GM20000 (cell line): ENCODE data around the gene IFITM2.

Source experiments
- DNase-seq: peaks from one replicate; pipeline ENCODE4 v3.0.0; 2012; ENCODE audit warnings: low spot score
- TF ChIP-seq, protein P1 (sequence below): IDR thresholded peaks from 2 replicates; pipeline ENCODE4 v1.5.1; 2012; ENCODE audit warnings: mild to moderate bottlenecking, control low read depth; ENCODE audit errors: extremely low read depth, missing control alignments

Gene IFITM2

DNA sequence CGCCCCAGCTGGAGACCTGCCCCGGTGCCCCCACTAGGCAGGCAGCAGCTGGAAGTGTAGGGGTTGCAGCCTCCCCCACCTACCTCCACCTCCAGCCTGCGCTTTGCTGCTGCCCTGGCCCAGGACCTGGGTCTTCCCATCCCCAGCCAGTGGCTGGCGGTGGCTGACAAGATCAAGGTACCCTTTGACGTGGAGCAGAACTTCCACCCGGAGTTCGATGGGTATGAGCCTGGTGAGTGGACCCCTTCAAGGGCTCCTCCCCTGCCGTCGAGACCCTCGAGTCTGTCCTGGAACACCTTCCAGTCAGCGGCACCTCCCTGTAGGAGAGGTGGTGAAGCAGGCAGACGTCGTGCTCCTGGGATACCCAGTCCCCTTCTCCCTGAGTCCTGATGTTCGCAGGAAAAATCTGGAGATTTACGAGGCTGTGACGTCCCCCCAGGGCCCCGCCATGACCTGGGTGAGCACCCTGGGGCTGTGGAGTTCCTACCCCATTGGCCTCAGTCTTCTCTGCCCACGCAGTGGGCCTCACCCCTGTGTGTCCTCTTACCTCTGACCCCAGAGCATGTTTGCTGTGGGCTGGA, 14.3 kb upstream of the IFITM2 start:
- no peak for DNase-seq
- TF ChIP-seq, protein P1, sequence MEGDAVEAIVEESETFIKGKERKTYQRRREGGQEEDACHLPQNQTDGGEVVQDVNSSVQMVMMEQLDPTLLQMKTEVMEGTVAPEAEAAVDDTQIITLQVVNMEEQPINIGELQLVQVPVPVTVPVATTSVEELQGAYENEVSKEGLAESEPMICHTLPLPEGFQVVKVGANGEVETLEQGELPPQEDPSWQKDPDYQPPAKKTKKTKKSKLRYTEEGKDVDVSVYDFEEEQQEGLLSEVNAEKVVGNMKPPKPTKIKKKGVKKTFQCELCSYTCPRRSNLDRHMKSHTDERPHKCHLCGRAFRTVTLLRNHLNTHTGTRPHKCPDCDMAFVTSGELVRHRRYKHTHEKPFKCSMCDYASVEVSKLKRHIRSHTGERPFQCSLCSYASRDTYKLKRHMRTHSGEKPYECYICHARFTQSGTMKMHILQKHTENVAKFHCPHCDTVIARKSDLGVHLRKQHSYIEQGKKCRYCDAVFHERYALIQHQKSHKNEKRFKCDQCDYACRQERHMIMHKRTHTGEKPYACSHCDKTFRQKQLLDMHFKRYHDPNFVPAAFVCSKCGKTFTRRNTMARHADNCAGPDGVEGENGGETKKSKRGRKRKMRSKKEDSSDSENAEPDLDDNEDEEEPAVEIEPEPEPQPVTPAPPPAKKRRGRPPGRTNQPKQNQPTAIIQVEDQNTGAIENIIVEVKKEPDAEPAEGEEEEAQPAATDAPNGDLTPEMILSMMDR = no peak

DNA sequence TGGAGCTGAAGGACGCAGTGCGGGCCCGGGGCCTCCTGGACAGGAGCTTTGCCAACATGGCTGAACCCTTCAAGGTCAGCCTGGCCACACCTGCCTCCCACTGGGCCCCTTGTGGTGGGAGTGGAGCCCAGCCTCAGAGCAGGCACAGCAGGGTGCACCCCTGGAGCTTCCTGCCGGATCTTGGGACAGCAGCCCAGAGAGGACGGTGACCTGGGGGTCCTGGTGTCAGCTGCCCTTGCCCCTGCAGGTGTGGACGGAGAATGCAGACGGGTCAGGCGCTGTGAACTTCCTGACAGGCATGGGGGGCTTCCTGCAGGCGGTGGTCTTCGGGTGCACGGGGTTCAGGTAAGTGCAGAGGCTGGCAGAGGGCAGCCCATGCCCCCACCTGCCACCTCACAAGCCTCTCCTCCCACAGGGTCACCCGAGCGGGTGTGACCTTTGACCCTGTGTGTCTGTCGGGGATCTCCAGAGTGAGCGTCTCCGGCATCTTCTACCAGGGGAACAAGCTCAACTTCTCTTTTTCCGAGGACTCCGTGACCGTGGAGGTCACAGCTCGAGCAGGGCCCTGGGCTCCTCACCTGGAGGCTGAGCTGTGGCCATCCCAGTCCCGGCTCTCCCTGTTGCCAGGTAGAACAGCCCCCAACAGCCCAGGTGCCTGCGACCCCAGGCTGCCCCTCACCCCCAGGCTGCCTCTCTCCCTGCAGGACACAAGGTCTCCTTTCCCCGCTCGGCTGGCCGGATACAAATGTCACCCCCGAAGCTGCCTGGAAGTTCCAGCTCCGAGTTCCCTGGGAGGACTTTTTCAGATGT, 13.6 kb upstream of the IFITM2 start:
- DNase-seq = no peak
- TF ChIP-seq, protein P1 = no peak

DNA sequence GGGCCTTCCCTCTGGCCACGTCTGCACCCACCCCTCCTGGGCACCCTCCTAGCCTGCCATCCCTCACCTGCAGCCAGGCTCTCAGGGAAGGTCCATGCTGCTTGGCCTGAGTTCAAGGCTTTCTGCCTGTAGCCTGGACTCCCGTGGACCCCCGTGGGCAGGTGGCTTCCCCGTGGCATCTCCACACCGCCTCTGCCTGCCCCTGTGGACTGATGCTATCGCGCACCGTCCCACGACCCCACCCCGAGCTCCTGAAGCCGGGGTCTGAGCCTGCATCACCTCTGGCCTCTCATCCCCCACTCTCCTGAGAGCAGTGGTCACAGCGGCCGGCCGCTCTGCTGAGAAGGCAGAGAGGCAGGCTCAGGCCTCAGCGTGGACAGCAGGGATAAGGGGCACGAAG, 12.8 kb upstream of the IFITM2 start:
- TF ChIP-seq, protein P1 = no peak
- no peak for DNase-seq

DNA sequence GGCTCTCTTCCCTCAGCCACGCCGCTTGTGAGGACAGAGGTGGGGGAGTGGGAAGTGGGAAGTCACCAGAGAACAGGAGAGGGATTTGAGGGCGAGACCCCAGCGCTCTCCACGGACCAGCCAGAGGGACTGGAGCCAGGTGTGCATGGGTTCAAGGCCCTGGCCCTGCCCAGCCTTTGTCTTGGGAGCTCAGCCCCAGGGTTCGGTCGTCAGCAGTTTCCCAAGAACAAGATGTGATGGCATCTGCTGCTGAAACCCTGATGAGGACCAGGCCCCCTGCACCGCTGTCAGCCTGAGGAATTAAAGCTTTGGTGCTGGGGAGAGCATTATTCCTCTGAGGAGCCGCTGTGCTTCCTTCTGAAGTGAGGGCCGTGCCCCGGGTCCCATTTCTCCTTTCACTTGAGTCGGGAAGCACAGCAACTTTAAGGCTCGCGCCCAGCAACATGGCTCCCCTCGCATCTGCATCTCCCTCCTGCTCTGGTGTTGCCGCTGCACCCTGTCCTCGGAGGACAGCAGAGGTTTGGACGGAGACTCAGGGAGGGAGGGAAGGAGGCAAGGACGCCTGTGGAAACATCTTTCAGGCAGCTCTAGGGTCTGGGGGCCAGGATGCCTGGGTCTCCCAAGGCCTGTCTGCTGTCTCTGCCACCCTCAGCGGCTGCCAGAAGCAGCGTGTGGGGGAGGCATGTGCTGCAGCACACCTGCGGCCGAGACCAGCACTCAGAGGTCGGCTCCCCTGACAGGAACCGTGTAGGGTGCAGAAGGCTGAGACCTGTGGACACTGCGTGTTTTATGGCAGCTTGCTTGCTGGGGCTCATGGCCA, 12.1 kb upstream of the IFITM2 start:
- TF ChIP-seq, protein P1 = no peak
- no peak for DNase-seq

GRCh38 chr11:296171-297050, 11.2 kb upstream of the IFITM2 start:
- TF ChIP-seq, protein P1 = no peak
- no peak for DNase-seq

DNA sequence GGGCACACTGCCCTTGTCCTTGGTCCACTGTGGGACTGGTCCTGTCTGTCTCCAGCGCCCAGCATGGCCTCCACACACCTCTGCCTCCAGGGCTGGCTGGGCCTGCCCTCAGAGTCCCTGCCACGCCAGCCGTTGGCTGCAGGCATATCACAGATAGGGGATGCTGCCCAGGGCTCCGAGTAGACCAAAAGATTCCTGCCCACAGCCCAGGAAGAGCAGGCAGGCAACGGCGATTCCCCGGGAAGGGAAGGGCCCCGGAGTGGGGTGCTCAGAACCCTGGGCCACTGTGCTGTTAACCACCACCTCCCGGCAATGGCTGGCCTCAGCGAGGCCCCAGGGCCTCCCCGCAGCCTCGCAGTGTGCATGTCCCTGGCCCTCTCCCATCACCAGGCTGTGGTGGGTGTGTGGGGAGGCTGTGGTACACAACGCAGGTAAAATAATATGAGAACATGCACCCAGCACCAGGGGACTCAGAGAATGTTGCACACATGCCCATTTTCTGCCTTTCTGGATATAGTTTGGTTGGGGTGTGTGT, 10.5 kb upstream of the IFITM2 start:
- DNase-seq = no peak
- TF ChIP-seq, protein P1 = no peak
